HCT116 (cell line): ENCODE measurements around the gene LCN15. TPM values are rescaled to one million over a fixed set of nuclear protein-coding genes. Genes with fewer than 3 reads are reported as not detected.
A peak's percentile ranks its signal among the peaks of the same experiment; 100 is the strongest.
"Not testable (repeated sequence)": the region's sequence is repeated elsewhere in the genome, so short reads cannot be mapped to it uniquely, and the experiment has no call there.

Source experiments
- ATAC-seq: fragments of 200-7000 bp; cut with Tn5 transposase; 2 replicates; pipeline ENCODE4 v1.9.1; 2020; ENCODE audit warnings: mild to moderate bottlenecking, moderate library complexity
- BruUV-seq: library from RNA; stranded (reverse); fragments of 400-500 nt; replicated peaks from 2 replicates; lab custom pipeline; 2021; lab: Mats Ljungman, UMichigan
- CTCF ChIA-PET: fragments of 300-600 bp; sonication (Branson Sonifier 250); formaldehyde crosslinking; loops from one replicate; lab custom pipeline; 2021; ENCODE audit warnings: antibody characterized with exemption; lab: Charles Lee
- POLR2A ChIA-PET: fragments of 300-600, 350-600 bp; sonication (Branson Sonifier 250); formaldehyde crosslinking; loops from one replicate; lab custom pipeline; 2021; ENCODE audit warnings: antibody characterized with exemption; lab: Charles Lee
- RAD21 ChIA-PET, 2 experiments: fragments of 300-600 bp; sonication (Branson Sonifier 250); formaldehyde crosslinking; loops; one replicate each; lab custom pipeline; 2023; ENCODE audit warnings: low total read pairs in 2 of 2; ENCODE audit not compliant: uncharacterized antibody in 2 of 2, unreplicated experiment in 2 of 2, low non-redundant PET in 1 of 2; lab: Charles Lee
- DNase-seq: peaks from one replicate; pipeline ENCODE4 v3.0.0-alpha.2; 2010; ENCODE audit warnings: low read depth, low spot score
- H2AFZ ChIP-seq: fragments of 200-600 bp; shearing (Covaris generic), sonication (generic); 2 replicates; pipeline ENCODE4 v1.6.1; 2017; ENCODE audit warnings: low read depth, mixed run types, mixed read lengths, antibody characterized with exemption, low read length; ENCODE audit not compliant: poor library complexity, severe bottlenecking
- H3K27ac ChIP-seq: 2 replicates; pipeline ENCODE4 v1.5.1; 2012; ENCODE audit warnings: low read depth, low read length
- H3K27me3 ChIP-seq: fragments of 200-600 bp; sonication (generic); 2 replicates; pipeline ENCODE4 v1.6.1; 2016; ENCODE audit warnings: mixed run types, low read length, mixed read lengths; ENCODE audit not compliant: insufficient read depth
- H3K36me3 ChIP-seq, 2 experiments: fragments of 200-500 bp in 1 of 2; fragments of 200-600 bp in 1 of 2; sonication (Bioruptor generic) in 1 of 2; sonication (generic) in 1 of 2; 2 replicates each; pipeline versions ENCODE4 v1.5.1 to v1.6.1; 2014 to 2016; ENCODE audit warnings: low read length in 2 of 2, inconsistent platforms in 1 of 2, mixed read lengths in 1 of 2, mixed run types in 1 of 2; ENCODE audit not compliant: insufficient read depth in 2 of 2, control insufficient read depth in 1 of 2
- H3K4me1 ChIP-seq, 2 experiments: fragments of 200-600 bp in 1 of 2; sonication (generic) in 1 of 2; 2 replicates each; pipeline versions ENCODE4 v1.5.1 to v1.6.1; 2012 to 2017; ENCODE audit warnings: low read length in 2 of 2, inconsistent platforms in 1 of 2, mild to moderate bottlenecking in 1 of 2, mixed read lengths in 1 of 2, mixed run types in 1 of 2, moderate library complexity in 1 of 2; ENCODE audit not compliant: insufficient read depth in 2 of 2, control insufficient read depth in 1 of 2
- H3K4me2 ChIP-seq: fragments of 200-600 bp; sonication (generic); 2 replicates; pipeline ENCODE4 v1.6.1; 2017; ENCODE audit warnings: mixed run types, low read length, mixed read lengths
- H3K4me3 ChIP-seq, 2 experiments: fragments of 200-600 bp in 1 of 2; sonication (generic) in 1 of 2; replicated peaks in 1 of 2; 2 replicates each; pipeline ENCODE4 v1.5.1; 2011 to 2016; ENCODE audit warnings: low read length in 2 of 2, control low read depth in 1 of 2, low read depth in 1 of 2, mild to moderate bottlenecking in 1 of 2, mixed read lengths in 1 of 2, mixed run types in 1 of 2
- H3K79me2 ChIP-seq: fragments of 200-600 bp; sonication (generic); 2 replicates; pipeline ENCODE4 v1.6.1; 2017; ENCODE audit warnings: mild to moderate bottlenecking, mixed run types, low read length, moderate library complexity, mixed read lengths; ENCODE audit not compliant: insufficient read depth
- H3K9ac ChIP-seq: fragments of 200-600 bp; sonication (generic); 2 replicates; pipeline ENCODE4 v1.6.1; 2016; ENCODE audit warnings: low read length, mixed read lengths
- H3K9me2 ChIP-seq: fragments of 200-600 bp; sonication (generic), shearing (Covaris generic); 2 replicates; pipeline ENCODE4 v1.6.1; 2017; ENCODE audit warnings: mixed run types, mild to moderate bottlenecking, moderate library complexity; ENCODE audit not compliant: insufficient read depth
- H3K9me3 ChIP-seq, 2 experiments: fragments of 200-500 bp in 1 of 2; fragments of 200-600 bp in 1 of 2; sonication (Bioruptor generic) in 1 of 2; sonication (generic) in 1 of 2; 2 replicates each; pipeline ENCODE4 v1.6.1; 2014 to 2017; ENCODE audit warnings: low read length in 2 of 2, mixed read lengths in 2 of 2, inconsistent platforms in 1 of 2, low read depth in 1 of 2, mild to moderate bottlenecking in 1 of 2, mixed run types in 1 of 2, moderate library complexity in 1 of 2; ENCODE audit not compliant: control insufficient read depth in 1 of 2, insufficient read depth in 1 of 2
- H4K20me1 ChIP-seq: fragments of 200-600 bp; sonication (generic), shearing (Covaris generic); 2 replicates; pipeline ENCODE4 v1.6.1; 2017; ENCODE audit warnings: mixed run types, mild to moderate bottlenecking, moderate library complexity; ENCODE audit not compliant: insufficient read depth
- ELF1 ChIP-seq: IDR thresholded peaks from 2 replicates; pipeline ENCODE4 v1.6.1; 2012; ENCODE audit warnings: low read depth, borderline replicate concordance
- JUND ChIP-seq: IDR thresholded peaks from 2 replicates; pipeline ENCODE4 v1.6.1; 2012
- MAX ChIP-seq: IDR thresholded peaks from 2 replicates; pipeline ENCODE4 v1.6.1; 2012
- YY1 ChIP-seq: IDR thresholded peaks from 2 replicates; pipeline ENCODE4 v1.6.1; 2011; ENCODE audit warnings: low read length, low read depth, moderate library complexity, mild to moderate bottlenecking; ENCODE audit not compliant: insufficient replicate concordance; ENCODE audit errors: extremely low read depth
- intact Hi-C: fragments of 100-400 bp; cut with micrococcal nuclease; formaldehyde crosslinking; loops from 2 replicates; pipeline ENCODE4 v1.10.0; 2022
- total RNA-seq: library from RNA; stranded (reverse); gene quantifications from one replicate; pipeline ENCODE4 v1.2.1, GENCODE V29; 2021; ENCODE audit not compliant: unreplicated experiment

The LCN15 gene
- total RNA-seq, 1 experiment from 2014 or later: 0.76 TPM

DNA sequence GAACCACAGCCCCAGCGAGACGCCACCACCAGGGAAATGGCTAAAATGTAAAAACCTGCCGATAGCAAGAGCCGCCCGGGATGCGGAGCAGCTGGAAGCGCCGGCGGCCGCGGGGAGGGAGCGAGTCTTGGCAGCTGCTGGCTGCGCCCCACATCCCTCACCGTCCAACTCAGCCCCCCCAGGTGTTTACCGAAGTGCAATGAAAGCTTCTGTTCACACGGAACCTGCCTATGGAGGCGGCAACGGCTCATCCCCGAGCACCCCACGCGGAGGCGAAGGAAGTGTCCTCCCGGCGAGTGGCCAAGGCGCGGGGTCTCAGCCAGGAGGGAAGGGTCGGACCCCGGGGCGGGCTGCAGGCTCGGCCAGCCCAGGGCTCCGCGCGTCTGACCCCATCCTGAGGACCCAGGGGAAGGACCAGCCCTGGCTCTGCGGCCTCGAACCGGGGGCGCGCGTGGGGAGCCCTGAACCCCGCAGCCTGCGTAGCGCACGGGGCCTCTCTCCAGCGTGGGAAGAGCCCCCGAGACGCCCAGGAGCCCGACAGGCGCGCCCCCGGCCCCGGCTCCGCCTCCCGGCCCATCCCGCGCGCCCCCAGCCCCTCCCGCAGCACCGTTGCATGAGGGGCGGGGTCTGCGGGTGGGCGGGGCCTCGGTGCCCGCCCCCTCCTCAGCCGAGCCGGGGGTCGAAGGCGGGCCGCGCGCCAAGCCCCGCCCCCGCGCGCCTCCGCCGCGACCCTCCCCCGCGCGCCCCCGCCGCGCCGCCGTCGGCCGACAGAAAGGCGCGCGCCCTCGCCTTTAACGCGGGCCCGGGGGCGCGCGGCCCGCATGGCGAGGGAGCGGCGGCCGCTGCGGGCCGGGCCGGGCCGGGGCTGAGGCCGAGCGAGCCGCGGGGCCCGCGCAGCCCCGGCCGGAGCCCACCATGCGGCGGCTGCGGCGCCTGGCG lies 52.3 kb downstream of the LCN15 start, which contains the start of gene DIPK1B:
Gene DIPK1B, plus strand, starts transcription at position 822 of the 939 bp plus-strand sequence. Its CDS starts 94 bp downstream, at position 916.
- intact Hi-C loops: no loop called here
- Histone ChIP-seq H3K4me2 (peak within 1 kb of the TSS; percentile 82), H3K79me2 (no peaks in the 10 kb centered on the region; the same call in 1 of the 2 replicates), H3K4me1 (peaks cover 15 to 29% of the 10 kb centered on the region in 2 experiments), H3K4me3 (peak within 1 kb of the TSS; percentile 56 to 64), H3K36me3 (no peaks in the 10 kb centered on the region), H3K9ac (peak within 1 kb of the TSS; percentile 69), H3K9me2 (no peaks in the 10 kb centered on the region), H2AFZ (no peak within 1 kb of the TSS), H3K27ac (peak within 1 kb of the TSS; percentile 74), H3K9me3 (no peaks in the 10 kb centered on the region), H4K20me1 (no peaks in the 10 kb centered on the region), H3K27me3 (no peaks in the 10 kb centered on the region)
- CTCF ChIA-PET: no interaction called here
- BruUV-seq: no TSS peak
- ATAC-seq (peak; percentile 56), DNase-seq (no peak)
- POLR2A ChIA-PET: no interaction called here
- TF ChIP-seq YY1 (no peak), ELF1 (no peak), MAX (peak; percentile 5; the same call in 1 of the 2 replicates)
- RAD21 ChIA-PET: no interaction called here

- POLR2A ChIA-PET: interaction anchor here (0.9 kb wide), 2 partner anchors 15 to 18 kb away, joined by 3 to 5 read pairs; no protein-coding TSS in a partner anchor
- Histone ChIP-seq H3K4me1 (peaks cover 15 to 37% of the 10 kb centered on the region in 2 experiments), H3K27ac (peak overlapping the region; percentile 74; the same call in 1 of the 2 replicates), H3K4me2 (peak overlapping the region; percentile 82)
- H3K4me3 ChIP-seq, H3K9me3 ChIP-seq, H3K79me2 ChIP-seq, H3K9me2 ChIP-seq, CTCF ChIA-PET, H2AFZ ChIP-seq, H3K36me3 ChIP-seq, H3K9ac ChIP-seq, intact Hi-C loops, H3K27me3 ChIP-seq, RAD21 ChIA-PET, H4K20me1 ChIP-seq, BruUV-seq, DNase-seq: not testable (repeated sequence)
- peak; percentile 31; the same call in 1 of the 2 replicates for ATAC-seq
- TF ChIP-seq JUND: peak; percentile 52
Observed at GRCh38 chr9:136711219-136711648, 53.1 kb downstream of the LCN15 start.
